ENCODE results near the gene PLEKHA7. TPM values are rescaled to one million over a fixed set of nuclear protein-coding genes. Genes with fewer than 3 reads are reported as not detected.

PLEKHA7 gene
- total RNA-seq, 1 donor from 2014 or later = 9.5 TPM

DNA sequence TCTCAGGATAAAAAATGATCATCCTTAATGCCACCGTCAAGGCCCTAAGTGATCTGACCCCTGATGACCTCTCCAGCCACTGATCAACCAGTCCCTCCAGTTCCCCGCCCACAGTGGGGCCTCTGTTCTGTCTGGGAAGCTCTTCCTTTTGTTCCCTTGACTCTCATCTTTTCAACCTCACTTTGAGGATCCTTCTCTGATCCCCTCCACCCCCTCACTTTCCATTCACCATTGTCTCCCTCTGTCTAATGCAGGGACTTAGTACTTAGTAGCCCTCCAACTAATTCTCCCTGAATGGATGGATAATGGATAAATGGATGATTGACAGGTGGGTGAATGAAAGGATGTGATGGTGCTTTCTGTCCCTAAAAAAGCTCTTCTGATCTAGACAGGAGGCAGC is 230.1 kb downstream of the PLEKHA7 start:
- Histone ChIP-seq H3K36me3 (no peaks in the 10 kb centered on the region), H3K27ac (no peak overlapping the region), H3K9me3 (no peaks in the 10 kb centered on the region), H3K4me1 (peaks cover 4 to 10% of the 10 kb centered on the region in 2 donors), H3K27me3 (no peaks in the 10 kb centered on the region), H3K4me3 (no peak overlapping the region)
- intact Hi-C loops (cut with DNase I) = loop anchor here (10.0 kb wide), 1 partner anchor 151 kb away; no protein-coding TSS in a partner anchor
- TF ChIP-seq, protein P1, sequence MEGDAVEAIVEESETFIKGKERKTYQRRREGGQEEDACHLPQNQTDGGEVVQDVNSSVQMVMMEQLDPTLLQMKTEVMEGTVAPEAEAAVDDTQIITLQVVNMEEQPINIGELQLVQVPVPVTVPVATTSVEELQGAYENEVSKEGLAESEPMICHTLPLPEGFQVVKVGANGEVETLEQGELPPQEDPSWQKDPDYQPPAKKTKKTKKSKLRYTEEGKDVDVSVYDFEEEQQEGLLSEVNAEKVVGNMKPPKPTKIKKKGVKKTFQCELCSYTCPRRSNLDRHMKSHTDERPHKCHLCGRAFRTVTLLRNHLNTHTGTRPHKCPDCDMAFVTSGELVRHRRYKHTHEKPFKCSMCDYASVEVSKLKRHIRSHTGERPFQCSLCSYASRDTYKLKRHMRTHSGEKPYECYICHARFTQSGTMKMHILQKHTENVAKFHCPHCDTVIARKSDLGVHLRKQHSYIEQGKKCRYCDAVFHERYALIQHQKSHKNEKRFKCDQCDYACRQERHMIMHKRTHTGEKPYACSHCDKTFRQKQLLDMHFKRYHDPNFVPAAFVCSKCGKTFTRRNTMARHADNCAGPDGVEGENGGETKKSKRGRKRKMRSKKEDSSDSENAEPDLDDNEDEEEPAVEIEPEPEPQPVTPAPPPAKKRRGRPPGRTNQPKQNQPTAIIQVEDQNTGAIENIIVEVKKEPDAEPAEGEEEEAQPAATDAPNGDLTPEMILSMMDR (IDR thresholded peaks at IDR 0.05) = no peak
- peak in 1 of 2 donors; percentile 9 for DNase-seq (ENCODE audit: low spot score in 2 of 2)

DNA sequence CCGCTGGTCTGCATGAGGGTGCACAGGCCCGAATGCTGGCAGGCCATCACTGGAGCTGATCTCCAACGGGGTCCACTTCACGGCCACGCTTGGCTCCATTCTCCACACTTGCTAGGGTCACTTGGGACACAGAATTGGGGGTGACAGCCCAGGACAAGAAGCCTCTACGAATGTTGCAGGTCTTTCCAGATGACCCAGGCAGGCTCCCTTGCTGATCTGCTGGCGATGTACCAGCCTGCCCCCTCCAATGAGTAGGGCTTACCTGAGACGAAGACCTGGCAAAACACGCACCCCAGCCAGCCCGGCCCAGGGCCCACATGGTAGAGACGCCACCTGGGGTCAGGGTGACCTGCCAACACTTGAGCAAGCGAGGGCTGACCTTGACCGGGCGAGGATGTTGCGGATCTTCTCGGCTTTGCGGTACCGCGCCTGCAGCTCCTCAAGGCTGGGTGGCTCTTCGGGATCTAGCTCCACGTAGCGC is 230.9 kb downstream of the PLEKHA7 start:
- intact Hi-C loops (cut with DNase I) = loop anchor here (10.0 kb wide), 1 partner anchor 151 kb away; no protein-coding TSS in a partner anchor
- H3K27me3 ChIP-seq = no peaks in the 10 kb centered on the region

DNA sequence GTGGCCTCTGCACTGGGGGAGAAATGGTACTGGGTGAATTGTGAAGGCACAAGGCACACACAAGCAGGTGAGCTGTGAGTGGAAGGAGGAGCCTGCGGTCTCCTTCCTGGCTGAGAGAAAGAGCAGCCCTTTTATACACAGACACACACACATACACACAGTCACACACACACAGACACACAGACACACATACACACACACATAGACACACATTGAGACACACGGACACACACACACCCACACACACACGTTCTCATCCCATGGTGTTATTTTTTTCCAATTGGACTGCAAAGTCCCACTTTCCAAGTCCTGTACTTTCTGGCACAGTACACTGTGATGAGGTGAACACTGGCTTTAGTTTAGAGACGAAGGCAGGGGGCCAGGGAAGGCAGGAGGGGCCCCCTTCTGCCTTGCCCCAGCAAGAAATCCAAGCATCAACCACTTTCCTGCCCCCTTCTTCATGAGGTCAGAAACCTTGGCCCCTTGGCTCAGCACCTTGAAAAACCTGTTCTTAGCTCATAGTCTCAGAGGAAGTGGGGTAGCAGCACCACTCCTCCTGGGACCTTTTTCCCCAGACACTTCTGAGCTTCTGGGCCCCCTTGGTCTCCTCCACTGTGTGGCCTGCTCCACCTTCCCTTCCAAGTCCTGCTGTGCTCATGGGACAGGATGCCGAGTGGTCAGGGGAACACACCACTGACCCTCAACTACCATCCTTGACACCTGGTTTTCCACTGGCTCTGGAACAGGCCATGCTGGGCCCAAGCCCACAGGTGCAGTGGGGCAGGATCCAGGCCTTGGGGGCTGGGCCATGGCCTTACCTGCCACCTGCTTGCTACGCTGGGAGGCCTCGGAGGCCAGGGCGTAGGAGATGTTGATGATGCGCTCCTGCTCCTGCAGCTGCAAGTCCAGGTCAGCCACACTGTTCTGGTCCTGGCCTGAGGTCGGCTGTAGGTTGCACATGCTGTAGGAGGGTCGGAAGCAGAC is 232.0 kb downstream of the PLEKHA7 start:
- TF ChIP-seq, protein P1 (IDR thresholded peaks at IDR 0.05) = no peak
- H3K4me1 ChIP-seq = peaks cover 0 to 3% of the 10 kb centered on the region in 2 donors
- H3K27me3 ChIP-seq = no peaks in the 10 kb centered on the region
- H3K36me3 ChIP-seq = no peaks in the 10 kb centered on the region
- no peak for DNase-seq (ENCODE audit: low spot score in 2 of 2)
- H3K27ac ChIP-seq = no peak overlapping the region
- no peak overlapping the region for H3K4me3 ChIP-seq
- intact Hi-C loops (cut with DNase I) = loop anchor here (10.0 kb wide), 1 partner anchor 153 kb away; no protein-coding TSS in a partner anchor
- no peaks in the 10 kb centered on the region for H3K9me3 ChIP-seq

More for the DNA sequence above, 230.9 kb downstream of the PLEKHA7 start:
- Histone ChIP-seq H3K36me3 (no peaks in the 10 kb centered on the region), H3K9me3 (no peaks in the 10 kb centered on the region), H3K27ac (no peak overlapping the region), H3K4me3 (no peak overlapping the region), H3K4me1 (peaks cover under 1 to 6% of the 10 kb centered on the region in 2 donors)
- TF ChIP-seq, protein P1 (IDR thresholded peaks at IDR 0.05) = no peak
- peak in 1 of 2 donors; percentile 62 for DNase-seq (ENCODE audit: low spot score in 2 of 2)

DNA sequence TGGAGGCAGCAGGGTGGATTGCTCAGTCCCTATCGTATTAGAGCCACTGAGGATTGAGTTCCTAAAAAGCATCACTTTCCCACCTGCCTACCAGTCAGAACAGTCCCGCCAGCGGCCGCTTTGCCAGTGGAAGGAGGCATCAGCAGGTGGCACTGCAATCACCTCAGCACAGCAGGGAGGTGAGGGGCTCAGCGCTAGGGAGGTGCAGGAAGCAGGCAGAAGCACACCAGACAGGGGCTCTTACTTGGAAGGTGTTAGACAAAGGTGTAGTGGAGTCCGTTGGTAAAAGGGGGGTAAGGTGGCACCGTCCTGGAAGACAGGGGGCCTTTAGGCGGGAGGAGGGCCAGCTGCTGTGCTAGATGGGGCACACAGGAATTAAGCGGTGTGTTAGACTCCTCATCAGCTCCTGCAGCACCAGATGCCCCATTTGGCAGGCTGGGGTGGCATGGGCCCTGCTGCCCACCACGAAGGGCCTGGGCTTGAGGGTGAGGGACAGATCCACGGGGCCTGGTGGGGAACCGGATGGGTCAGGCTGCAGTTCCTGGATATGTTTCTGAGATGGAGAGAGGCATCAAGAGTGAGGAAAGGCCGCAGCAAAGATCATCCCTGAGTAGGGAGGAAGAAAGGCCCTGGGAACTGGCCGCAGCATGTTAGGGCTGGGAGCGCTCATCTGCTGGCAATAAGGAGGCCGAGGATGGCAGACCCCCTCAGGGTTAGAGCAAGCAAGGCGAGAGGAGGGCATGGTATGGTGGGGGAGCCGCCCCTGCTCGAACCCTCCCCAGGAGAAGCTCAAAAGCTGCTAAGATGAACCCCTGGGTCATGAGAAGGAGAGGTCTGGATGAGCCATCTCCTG is 233.3 kb downstream of the PLEKHA7 start:
- TF ChIP-seq, protein P1 (IDR thresholded peaks at IDR 0.05) = no peak
- intact Hi-C loops (cut with DNase I) = loop anchor here (10.0 kb wide), 1 partner anchor 154 kb away; no protein-coding TSS in a partner anchor
- H3K9me3 ChIP-seq = no peaks in the 10 kb centered on the region
- no peak for DNase-seq (ENCODE audit: low spot score in 2 of 2)
- H3K4me3 ChIP-seq = no peak overlapping the region
- H3K36me3 ChIP-seq = no peaks in the 10 kb centered on the region
- no peaks in the 10 kb centered on the region for H3K4me1 ChIP-seq
- H3K27ac ChIP-seq = no peak overlapping the region
- H3K27me3 ChIP-seq = no peaks in the 10 kb centered on the region

DNA sequence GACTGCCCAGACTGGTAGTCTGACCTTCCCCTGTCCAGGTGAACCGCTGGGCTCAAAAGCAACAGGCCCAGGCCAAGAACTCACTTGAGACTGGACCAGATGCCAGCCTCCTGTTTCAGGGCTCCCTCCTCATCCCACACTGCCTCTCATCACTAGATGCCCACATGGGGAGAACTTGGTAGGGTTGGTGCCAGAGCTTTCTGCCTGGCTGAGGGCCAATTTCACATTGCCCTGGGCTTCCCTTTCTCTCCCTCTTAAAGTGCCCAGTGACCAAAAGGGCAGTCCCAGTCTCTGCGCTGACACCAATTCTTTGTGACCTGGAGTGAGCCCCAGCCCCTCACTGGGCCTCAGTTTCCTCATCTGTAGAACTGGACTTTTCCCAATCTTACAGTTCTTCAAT is 234.1 kb downstream of the PLEKHA7 start:
- no peak overlapping the region for H3K4me3 ChIP-seq
- H3K9me3 ChIP-seq = no peaks in the 10 kb centered on the region
- intact Hi-C loops (cut with DNase I) = loop anchor here (10.0 kb wide), 1 partner anchor 155 kb away; no protein-coding TSS in a partner anchor
- no peak overlapping the region for H3K27ac ChIP-seq
- TF ChIP-seq, protein P1 (IDR thresholded peaks at IDR 0.05) = no peak
- no peak for DNase-seq (ENCODE audit: low spot score in 2 of 2)
- H3K4me1 ChIP-seq = no peaks in the 10 kb centered on the region
- H3K36me3 ChIP-seq = no peaks in the 10 kb centered on the region
- H3K27me3 ChIP-seq = no peaks in the 10 kb centered on the region

Data from ascending aorta (tissue), 2 donors.